Kidney (tissue), 14 donors: ENCODE results near the gene LDLRAD1. TPM values are rescaled to one million over a fixed set of nuclear protein-coding genes. Genes with fewer than 3 reads are reported as not detected.

ENCODE experiments used
- DNase-seq, 5 donors: peaks; one replicate each; pipeline ENCODE4 v3.0.0-alpha.2; 2013 to 2020
- FAIRE-seq: peaks from 2 replicates; lab custom pipeline; 2012; peaks lifted over from hg19 to GRCh38; lab: Jason Lieb, UNC
- H3K27ac ChIP-seq, 2 donors: one replicate each; pipeline ENCODE4 v1.7.0; 2013; ENCODE audit warnings: low read depth in 2 of 2, low read length in 2 of 2, inconsistent platforms in 1 of 2
- H3K27me3 ChIP-seq: one replicate; pipeline ENCODE4 v1.7.1; 2013; ENCODE audit warnings: low read length, inconsistent platforms; ENCODE audit not compliant: control insufficient read depth, insufficient read depth
- H3K36me3 ChIP-seq, 3 donors: one replicate each; pipeline versions ENCODE4 v1.7.0 to v1.7.1; 2013; ENCODE audit warnings: low read length in 3 of 3, control low read depth in 1 of 3, inconsistent platforms in 1 of 3; ENCODE audit not compliant: insufficient read depth in 3 of 3, control insufficient read depth in 2 of 3
- H3K4me1 ChIP-seq, 3 donors: one replicate each; pipeline versions ENCODE4 v1.7.0 to v1.7.1; 2013; ENCODE audit warnings: low read length in 3 of 3, inconsistent platforms in 1 of 3, low read depth in 1 of 3; ENCODE audit not compliant: control insufficient read depth in 2 of 3, insufficient read depth in 2 of 3
- H3K4me3 ChIP-seq, 3 donors: one replicate each; pipeline versions ENCODE4 v1.7.0 to v1.8.1; 2013; ENCODE audit warnings: low read length in 3 of 3, control low read depth in 1 of 3, inconsistent platforms in 1 of 3
- H3K9ac ChIP-seq, 3 donors: one replicate each; pipeline versions ENCODE4 v1.7.0 to v1.7.1; 2013; ENCODE audit warnings: low read length in 3 of 3, control low read depth in 1 of 3, inconsistent platforms in 1 of 3
- H3K9me3 ChIP-seq, 3 donors: one replicate each; pipeline versions ENCODE4 v1.7.0 to v1.7.1; 2013; ENCODE audit warnings: low read length in 3 of 3, control low read depth in 1 of 3, inconsistent platforms in 1 of 3; ENCODE audit not compliant: control insufficient read depth in 2 of 3, insufficient read depth in 1 of 3
- intact Hi-C: fragments of 100-400 bp; cut with DNase I; formaldehyde crosslinking; loops from one replicate; pipeline ENCODE4 v1.11.1; 2022
- polyA plus RNA-seq: library from polyadenylated mRNA; stranded (reverse); fragments of 350-450 nt; fragmentation: Illumina TruSeq; extraction: RNeasy Lipid Tissue Mini Kit (QIAGEN cat#74804); gene quantifications from one replicate; pipeline ENCODE4 v1.2.3, GENCODE V29; 2014; ENCODE audit warnings: low read depth, low replicate concordance; ENCODE audit not compliant: insufficient read depth
- total RNA-seq: library from RNA; stranded (reverse); fragmentation: NEBNext Ultra II Directional; extraction: Animal tissue kit (Norgen Biotek cat#: 25700); gene quantifications from one replicate; pipeline ENCODE4 v1.2.1, GENCODE V29; 2021
- TF ChIP-seq, protein P1 (sequence below): IDR thresholded peaks from 3 replicates; pipeline ENCODE4 v1.5.1; 2012; ENCODE audit warnings: mild to moderate bottlenecking, moderate library complexity, borderline replicate concordance; ENCODE audit not compliant: insufficient read depth; ENCODE audit errors: extremely low read depth
- donor health status: control.
- donor health status: control.
- donor health status: control.
- donor health status: control.
- donor health status: control.
- donor health status: DM: yes; HTN: yes; CAD: no.
- donor health status: Normal renal cell carcinoma (clear cell type).

LDLRAD1 gene
- total and polyA plus RNA-seq, 2 donors from 2014 or later, result not detected

DNA sequence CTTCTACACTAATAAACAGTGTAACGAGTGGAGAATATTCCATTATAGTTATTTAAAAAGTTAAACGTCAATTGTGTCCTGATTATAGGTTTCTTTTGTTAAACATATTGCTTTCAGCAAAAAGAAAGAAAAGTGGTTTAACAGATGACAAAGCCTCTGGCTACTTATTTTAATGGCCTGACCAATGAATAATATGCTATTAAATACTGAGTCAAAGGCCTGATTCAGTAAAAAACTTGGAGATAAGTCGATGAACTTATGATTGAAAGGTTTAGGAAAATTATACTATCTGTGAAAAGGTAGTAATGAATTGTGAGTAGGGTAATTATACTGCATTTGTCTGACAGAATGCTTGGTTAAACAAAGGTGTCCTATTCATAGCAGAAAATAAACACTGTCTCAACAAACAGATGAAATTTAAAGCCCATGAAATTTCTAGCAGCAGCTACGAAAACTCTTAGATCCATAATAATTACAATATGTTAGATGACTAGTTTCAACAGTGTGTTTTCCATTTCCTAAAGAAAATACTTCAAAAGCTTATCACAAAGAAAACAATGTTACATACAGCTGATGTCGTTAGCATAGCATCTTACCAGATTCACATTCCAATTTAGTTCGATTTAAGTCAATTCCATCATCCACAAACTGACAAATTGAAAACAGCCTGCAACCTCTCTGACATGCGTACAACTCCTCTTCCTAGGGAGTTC, 28.8 kb upstream of the LDLRAD1 start:
- Histone ChIP-seq H3K27me3 (no peaks in the 10 kb centered on the region), H3K4me1 (peaks cover 5 to 14% (median 11%) of the 10 kb centered on the region in 3 donors), H3K27ac (no peak overlapping the region), H3K36me3 (peaks cover 0 to 14% (median 4%) of the 10 kb centered on the region in 3 donors), H3K9ac (no peak overlapping the region), H3K9me3 (no peaks in the 10 kb centered on the region), H3K4me3 (no peak overlapping the region)
- TF ChIP-seq, protein P1, sequence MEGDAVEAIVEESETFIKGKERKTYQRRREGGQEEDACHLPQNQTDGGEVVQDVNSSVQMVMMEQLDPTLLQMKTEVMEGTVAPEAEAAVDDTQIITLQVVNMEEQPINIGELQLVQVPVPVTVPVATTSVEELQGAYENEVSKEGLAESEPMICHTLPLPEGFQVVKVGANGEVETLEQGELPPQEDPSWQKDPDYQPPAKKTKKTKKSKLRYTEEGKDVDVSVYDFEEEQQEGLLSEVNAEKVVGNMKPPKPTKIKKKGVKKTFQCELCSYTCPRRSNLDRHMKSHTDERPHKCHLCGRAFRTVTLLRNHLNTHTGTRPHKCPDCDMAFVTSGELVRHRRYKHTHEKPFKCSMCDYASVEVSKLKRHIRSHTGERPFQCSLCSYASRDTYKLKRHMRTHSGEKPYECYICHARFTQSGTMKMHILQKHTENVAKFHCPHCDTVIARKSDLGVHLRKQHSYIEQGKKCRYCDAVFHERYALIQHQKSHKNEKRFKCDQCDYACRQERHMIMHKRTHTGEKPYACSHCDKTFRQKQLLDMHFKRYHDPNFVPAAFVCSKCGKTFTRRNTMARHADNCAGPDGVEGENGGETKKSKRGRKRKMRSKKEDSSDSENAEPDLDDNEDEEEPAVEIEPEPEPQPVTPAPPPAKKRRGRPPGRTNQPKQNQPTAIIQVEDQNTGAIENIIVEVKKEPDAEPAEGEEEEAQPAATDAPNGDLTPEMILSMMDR, result no peak
- no peak for DNase-seq
- intact Hi-C loops, result no loop called here
- FAIRE-seq, result no peak

DNA sequence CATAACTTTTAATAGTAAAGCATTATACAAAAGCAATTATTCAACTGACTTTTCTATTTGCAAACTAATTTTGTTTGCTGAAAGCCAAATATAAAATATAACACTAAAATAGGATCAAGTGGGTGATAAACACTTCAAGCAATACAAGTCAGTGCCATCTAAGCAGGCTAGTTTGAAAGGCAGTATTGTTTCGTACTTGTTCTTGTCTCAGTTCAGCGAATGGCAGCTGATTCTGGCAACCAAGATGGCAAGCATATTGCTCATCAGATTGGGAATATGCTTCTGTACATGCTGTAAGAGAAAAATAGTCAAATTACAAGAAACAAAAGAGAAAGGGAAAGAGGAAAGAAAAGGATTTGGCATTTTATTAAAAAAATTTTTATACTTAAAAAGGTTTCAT, 27.5 kb upstream of the LDLRAD1 start:
- intact Hi-C loops, result no loop called here
- peaks cover 2 to 12% (median 7%) of the 10 kb centered on the region in 3 donors for H3K4me1 ChIP-seq
- TF ChIP-seq, protein P1, result no peak
- no peaks in the 10 kb centered on the region for H3K27me3 ChIP-seq
- H3K4me3 ChIP-seq, result no peak overlapping the region
- H3K36me3 ChIP-seq, result peaks cover 0 to 27% (median 7%) of the 10 kb centered on the region in 3 donors
- no peak overlapping the region for H3K27ac ChIP-seq
- H3K9ac ChIP-seq, result no peak overlapping the region
- H3K9me3 ChIP-seq, result no peaks in the 10 kb centered on the region
- FAIRE-seq (no peak), DNase-seq (no peak)

DNA sequence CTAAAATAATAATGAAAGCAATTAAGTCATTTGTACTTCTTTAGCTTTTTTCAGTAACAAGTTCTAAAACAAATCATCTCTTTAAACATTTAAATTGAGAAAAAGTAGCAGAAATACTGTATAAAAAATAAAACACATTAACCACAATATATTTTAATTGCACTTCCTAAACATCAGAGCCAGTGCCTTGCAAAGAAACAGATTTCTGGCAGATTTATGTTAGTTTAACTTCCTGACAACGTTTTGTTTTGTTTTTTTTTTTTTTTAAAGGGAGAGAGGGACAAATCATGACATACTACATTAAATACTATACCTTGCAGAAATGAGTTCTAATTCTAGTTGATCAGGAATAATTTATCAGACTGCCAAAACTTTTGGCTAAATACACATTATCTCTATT, 23.8 kb upstream of the LDLRAD1 start:
- peak in 1 of 5 donors; percentile 54 for DNase-seq
- Histone ChIP-seq H3K36me3 (peaks cover 8 to 54% (median 16%) of the 10 kb centered on the region in 3 donors), H3K27me3 (no peaks in the 10 kb centered on the region), H3K4me1 (no peaks in the 10 kb centered on the region), H3K27ac (no peak overlapping the region), H3K9me3 (no peaks in the 10 kb centered on the region), H3K4me3 (no peak overlapping the region), H3K9ac (no peak overlapping the region)
- intact Hi-C loops, result no loop called here
- no peak for FAIRE-seq
- TF ChIP-seq, protein P1, result no peak

DNA sequence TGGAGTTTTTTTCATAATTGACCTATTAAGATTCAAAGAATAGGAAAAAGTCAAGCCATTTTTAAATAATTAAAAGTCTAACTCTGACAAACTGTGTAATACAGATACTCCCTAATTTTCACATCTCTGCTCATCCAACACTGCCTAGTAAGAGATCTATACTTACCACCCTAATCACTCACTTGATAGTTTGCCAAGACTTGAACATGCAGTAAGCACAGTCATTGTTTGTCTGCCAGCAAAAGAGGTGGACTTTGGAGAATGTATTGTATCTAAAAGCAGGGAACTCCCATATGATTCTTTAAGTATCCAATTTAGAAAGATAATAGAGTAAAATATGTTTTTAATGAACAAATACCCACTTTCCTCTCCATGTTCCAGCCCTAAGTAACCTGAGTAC, 19.5 kb upstream of the LDLRAD1 start:
- TF ChIP-seq, protein P1, result no peak
- DNase-seq (no peak), FAIRE-seq (no peak)
- no peak overlapping the region for H3K9ac ChIP-seq
- H3K4me3 ChIP-seq, result no peak overlapping the region
- no peaks in the 10 kb centered on the region for H3K9me3 ChIP-seq
- H3K27ac ChIP-seq, result no peak overlapping the region
- no peaks in the 10 kb centered on the region for H3K27me3 ChIP-seq
- intact Hi-C loops, result no loop called here
- H3K4me1 ChIP-seq, result no peaks in the 10 kb centered on the region
- H3K36me3 ChIP-seq, result peaks cover 13 to 63% (median 21%) of the 10 kb centered on the region in 3 donors
